H4 (cell line): Measurements from ENCODE around the gene FAM217A. TPM values are rescaled to one million over a fixed set of nuclear protein-coding genes. Genes with fewer than 3 reads are reported as not detected.

Source experiments
- DNase-seq: peaks from one replicate; pipeline ENCODE4 v3.0.0-alpha.2; 2015; ENCODE audit warnings: low spot score
- total RNA-seq: library from RNA; depleted of rRNA; stranded (reverse); fragments of >200 nt; shearing (Covaris generic); gene quantifications from 2 replicates; pipeline ENCODE4 v1.2.3, GENCODE V29; 2014

The FAM217A gene
- total RNA-seq, 1 experiment from 2014 or later, result not detected

DNA sequence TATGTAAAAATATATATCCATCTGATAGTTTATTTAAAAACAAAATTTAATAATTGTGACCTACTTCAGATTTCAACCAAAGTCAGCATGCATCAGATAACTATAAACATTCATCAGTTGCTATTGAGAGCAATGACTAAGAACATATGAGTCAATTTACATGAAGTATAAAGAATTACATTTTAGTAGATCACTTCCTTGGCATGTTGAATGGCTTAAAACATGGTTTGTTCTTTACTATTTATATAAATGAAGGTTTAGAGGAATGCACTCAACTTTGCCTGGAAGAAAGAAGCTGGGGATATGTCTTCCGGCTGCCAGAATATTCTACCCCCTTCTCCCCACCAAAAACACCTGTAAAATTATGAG, 6.4 kb upstream of the FAM217A start:
- no peak for DNase-seq

DNA sequence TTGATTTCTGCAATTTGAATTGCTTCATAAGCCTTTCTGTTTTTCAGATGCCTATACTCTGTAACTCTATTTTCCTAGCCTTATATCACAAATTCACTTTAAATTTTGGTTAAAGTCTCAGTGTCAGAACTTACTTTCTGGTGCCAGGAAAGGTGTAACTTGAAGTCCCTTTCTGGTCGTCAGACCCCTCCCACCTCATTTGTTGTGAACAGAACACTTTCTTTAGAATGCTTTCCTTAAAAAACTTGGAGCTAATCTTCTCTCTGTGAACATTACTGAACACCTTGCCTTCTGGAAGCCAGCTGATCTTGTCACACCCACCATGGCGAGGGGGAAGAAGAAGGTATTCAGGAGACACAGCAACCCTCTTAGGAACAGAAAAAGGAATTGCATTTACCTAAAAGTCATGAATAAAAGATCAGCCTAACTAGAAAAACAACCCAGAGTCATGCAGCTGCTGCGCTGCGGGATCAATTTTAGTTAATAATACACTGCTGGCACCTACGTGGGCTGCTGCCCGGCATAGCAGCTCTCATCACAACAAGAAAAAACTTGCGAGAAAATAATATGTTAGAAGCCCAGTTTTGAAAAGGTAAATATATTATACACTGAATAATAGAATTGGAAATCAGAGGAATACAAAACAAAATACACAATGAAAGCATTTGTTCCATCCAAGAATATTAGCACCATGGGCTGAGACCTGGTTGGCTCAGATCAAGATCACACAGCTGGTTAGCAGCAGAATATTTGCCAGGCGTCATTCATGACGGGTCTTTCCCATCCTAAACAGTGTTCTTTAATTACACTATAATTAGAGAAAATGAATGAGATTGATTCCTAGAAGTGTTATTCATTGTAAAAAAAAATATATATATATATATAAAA, 5.8 kb upstream of the FAM217A start:
- DNase-seq, result no peak

DNA sequence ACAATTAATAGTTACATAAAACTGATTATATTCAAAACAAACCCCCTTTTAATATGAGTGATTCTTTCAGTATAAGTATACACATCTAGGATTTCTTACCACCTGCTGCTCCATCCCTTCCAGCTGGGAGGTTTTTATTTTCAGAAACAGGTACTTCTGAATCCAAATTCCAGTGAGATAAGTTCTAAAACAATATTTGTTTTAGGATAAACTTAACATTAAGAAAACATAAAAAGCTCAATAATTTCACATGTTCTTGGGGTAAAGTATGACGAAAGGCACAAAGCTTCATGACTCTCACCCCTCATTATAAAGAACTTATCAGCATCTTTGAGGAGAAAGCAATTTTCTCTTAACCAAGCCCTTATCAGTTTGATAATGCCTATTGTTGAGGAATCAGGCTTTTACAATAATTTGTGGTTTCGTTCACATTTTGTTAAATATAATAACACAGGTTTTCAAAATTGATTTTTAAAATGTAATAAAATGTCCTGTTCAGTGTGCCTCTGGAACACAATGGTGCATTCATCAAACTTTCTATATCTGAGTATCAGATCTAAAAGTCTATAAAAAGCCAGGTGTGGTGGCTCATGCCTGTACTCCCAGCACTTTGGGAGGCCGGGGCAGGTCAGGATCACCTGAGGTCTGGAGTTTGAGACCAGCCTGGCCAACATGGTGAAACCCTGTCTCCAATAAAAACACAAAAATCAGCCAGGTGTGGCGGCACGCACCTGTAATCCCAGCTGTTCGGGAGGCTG, 4.3 kb downstream of the FAM217A start:
- DNase-seq, result no peak

- no peak for DNase-seq
These were observed 7.6 kb downstream of the FAM217A start for GRCh38 chr6:4071330-4071729.

GRCh38 chr6:4069199-4069598, 9.7 kb downstream of the FAM217A start:
- DNase-seq, result no peak

DNA sequence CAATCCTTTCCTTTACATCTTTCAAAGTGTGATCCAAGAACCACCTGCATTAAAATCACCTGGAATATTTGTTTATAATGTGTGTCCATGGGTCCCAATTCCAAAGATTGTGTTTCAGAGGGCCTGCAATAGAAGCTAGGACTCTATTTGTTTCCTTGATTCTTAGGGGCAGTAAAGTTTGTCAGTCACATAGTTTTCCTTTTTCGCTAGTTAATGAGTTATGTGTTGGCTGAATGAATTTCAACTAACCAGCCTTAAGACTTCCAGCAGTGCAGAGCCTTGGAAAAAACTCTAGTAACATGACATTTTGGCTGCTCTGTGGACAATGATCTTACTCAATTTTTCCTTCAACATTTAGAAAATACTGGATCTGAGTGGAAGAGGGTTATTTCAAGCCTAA, 11.3 kb downstream of the FAM217A start:
- DNase-seq, result no peak

- no peak for DNase-seq
These were observed 12.7 kb downstream of the FAM217A start for GRCh38 chr6:4066029-4066755.

DNA sequence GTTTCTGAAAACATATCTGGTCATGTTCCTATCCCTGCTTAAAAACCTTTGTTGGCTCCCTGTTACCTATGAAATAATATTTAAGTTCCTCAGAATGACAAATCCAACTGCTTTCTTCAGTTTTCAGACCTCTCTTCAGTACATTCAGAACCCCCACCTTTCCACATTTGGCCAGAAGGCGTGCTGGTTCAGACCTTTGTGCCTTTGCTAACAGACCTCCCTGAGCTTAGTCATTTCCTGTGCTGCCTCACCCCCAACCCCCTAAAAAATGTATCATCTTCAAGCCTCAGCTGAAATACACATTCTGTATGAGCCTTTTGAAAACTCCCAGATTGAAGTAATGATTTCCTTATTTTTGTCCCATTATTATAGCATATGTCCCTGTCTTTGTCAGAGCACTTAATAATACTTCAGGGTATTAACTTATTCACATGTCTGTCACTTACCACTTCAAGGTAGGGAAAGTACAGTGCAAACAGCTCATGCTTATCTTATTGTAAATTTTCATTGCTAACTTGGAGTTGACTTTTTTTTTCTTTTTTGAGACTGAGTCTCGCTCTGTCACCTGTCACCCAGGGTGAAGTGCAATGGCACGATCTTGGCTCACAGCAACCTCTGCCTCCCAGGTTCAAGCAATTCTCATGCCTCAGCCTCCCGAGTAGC, 19.7 kb downstream of the FAM217A start:
- peak; percentile 53 for DNase-seq

GRCh38 chr6:4057036-4057435, 21.9 kb downstream of the FAM217A start:
- no peak for DNase-seq

GRCh38 chr6:4055420-4056041, 23.4 kb downstream of the FAM217A start:
- DNase-seq, result peak; percentile 44

DNA sequence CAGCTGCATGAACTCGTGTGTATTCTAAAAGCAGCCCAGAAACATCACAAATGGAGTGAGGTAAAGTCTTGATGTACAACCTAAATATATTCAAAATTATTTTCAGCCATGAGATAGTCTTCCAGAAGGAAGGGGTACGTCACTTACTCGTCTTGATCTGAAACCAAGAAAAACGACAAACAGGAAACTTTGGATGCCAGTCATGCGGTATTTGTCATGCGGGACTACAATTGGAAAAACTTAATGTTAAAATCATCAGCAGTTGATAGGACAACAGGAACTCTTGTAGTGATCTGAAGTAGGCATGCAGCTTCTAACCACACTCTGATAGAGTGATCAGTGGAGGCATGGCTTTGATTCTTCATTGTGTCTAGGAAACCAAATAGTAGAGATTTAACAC, 29.7 kb downstream of the FAM217A start:
- DNase-seq, result no peak

GRCh38 chr6:4041480-4041879, 37.5 kb downstream of the FAM217A start:
- no peak for DNase-seq

DNA sequence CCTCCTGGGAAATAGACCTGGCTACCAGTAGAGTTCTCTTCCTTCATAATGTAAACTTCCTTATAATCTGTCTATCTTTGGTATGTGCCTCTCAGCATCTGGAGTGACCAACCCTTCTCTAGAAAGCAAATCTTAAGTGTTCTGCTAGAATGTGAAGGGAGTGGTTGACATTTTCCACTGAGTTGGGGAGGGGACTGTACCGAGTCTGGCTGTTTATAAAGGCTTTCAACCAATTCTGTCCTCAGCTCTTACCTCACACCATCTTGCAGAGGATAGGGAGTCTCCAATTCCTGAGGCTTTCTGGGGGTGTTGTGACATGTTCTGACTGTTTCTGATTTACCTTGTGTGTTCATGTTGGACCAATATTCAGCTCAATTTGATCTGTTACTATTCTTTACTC, 39.6 kb downstream of the FAM217A start:
- DNase-seq, result no peak

DNA sequence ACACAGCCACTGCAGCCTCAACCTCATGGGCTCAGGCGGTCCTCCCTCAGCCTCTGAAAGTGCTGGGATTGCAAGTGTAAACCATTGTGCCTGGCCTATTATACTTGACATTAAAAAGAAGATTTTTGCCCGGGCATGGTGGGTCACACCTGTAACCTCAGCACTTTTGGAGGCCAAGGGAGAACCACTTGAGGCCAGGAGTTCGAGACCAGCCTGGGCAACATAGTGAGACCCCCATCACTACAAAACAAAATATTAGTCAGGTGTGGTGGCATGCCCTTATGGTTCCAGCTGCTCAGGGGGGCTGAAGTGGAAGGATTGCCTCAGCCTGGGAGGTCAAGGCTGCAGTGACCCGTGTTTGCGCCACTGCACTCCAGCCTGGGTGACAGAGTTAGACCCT, 42.4 kb downstream of the FAM217A start:
- no peak for DNase-seq

GRCh38 chr6:4032475-4032874, 46.5 kb downstream of the FAM217A start:
- no peak for DNase-seq

GRCh38 chr6:4031442-4031841, 47.5 kb downstream of the FAM217A start:
- no peak for DNase-seq

GRCh38 chr6:4030669-4031068, 48.3 kb downstream of the FAM217A start:
- DNase-seq, result no peak

- DNase-seq, result no peak
These were observed 49.2 kb downstream of the FAM217A start for GRCh38 chr6:4029687-4030086.

GRCh38 chr6:4028051-4028450, 50.9 kb downstream of the FAM217A start:
- DNase-seq, result no peak

DNA sequence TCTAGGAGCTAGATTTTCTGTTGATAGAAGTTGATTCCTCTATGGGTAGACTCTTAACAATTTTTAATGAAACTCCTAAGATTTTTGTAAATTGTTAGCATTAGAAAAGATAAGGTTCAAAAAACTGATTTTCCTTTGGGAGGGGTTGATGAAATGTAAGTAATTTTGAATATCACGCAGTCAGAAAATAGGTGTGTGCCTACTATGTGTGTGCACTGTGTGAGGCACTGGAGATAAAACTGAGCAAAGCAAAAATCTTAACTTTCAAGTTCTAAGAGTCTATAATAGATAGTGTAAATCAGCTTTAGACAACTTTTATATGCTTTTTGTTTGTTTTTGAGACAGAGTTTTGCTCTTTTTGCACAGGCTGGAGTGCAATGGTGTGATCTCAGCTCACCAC, 53.3 kb downstream of the FAM217A start:
- no peak for DNase-seq

DNA sequence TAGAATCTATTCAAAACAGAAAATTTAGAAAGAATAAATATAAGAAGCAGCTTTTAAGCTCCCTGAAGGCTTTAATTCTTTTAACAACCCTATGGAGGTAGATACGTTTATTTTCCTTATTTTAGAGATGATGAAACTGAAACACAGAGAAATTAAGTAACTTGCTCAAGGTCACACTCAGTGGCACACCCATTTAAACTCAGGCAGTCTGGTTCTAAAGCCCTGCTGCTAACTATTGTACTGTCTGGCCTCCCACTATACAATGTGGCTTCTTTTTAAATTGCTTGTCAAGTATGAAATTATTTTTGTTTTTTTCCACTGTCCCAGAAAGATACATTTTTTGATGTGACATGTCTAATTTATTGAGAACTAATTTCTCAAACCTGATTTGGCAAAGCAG, 55.7 kb downstream of the FAM217A start:
- no peak for DNase-seq
